HepG2 (cell line): ENCODE data around the gene ANKRD44.

Source experiments
- MAFF ChIP-seq: IDR thresholded peaks from 2 replicates; pipeline ENCODE4 v1.6.1; 2011; ENCODE audit warnings: low read depth, low read length, improper control_type of control experiment
- MYNN ChIP-seq: sonication (generic); formaldehyde crosslinking; IDR thresholded peaks from 2 replicates; pipeline ENCODE4 v1.4.0; 2020; ENCODE audit warnings: mild to moderate bottlenecking, low read depth, missing genetic modification reagents
- RFX5 ChIP-seq: IDR thresholded peaks from 2 replicates; pipeline ENCODE4 v1.6.1; 2011; ENCODE audit warnings: low read depth, low read length, improper control_type of control experiment
- YY1 ChIP-seq: IDR thresholded peaks from 2 replicates; pipeline ENCODE4 v1.6.1; 2011; ENCODE audit warnings: low read length, low read depth, moderate library complexity, mild to moderate bottlenecking; ENCODE audit not compliant: insufficient read depth, insufficient replicate concordance
- TF ChIP-seq, protein P1 (sequence below): sonication (generic); formaldehyde crosslinking; IDR thresholded peaks from 2 replicates; pipeline ENCODE4 v1.5.0; 2020; ENCODE audit warnings: mild to moderate bottlenecking, missing genetic modification reagents, moderate library complexity

DNA sequence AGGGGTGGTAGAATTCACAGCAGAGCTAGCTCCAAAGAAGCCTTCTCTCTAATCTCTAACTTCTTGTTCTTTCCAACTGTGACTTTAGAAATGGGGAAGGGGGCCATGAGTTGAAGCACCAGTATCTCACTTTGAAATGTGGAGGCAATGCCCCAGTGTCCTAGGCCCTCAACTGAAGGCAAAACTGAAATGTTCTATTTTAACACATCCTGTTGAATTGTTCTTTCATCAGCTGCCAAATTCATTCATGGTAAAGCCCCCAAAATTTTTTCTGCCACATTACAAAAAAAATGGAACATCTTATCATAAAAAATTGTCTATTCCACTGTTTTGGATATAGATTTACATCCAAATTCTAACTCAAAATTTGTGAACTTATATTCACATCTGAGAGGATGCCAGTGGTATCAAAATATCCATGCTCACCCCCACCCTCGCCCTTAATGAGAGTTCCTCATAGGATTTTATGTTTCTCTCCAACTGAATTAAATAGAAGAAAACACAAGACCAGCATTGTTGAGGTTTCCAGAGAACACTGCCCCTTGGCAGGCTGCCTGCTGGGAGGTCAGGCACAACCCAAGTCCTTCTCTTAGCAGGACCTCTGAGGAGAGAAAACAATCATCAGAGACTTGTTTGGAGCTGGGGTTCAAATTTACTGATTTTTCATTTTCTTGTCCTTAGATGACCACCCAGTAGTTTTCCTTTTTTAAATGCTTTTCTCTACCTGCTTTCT is 236.7 kb downstream of the ANKRD44 start:
- no peak for TF ChIP-seq RFX5
- no peak for TF ChIP-seq MAFF
- TF ChIP-seq MYNN (CRISPR knock-in tag), result no peak
- TF ChIP-seq, protein P1, sequence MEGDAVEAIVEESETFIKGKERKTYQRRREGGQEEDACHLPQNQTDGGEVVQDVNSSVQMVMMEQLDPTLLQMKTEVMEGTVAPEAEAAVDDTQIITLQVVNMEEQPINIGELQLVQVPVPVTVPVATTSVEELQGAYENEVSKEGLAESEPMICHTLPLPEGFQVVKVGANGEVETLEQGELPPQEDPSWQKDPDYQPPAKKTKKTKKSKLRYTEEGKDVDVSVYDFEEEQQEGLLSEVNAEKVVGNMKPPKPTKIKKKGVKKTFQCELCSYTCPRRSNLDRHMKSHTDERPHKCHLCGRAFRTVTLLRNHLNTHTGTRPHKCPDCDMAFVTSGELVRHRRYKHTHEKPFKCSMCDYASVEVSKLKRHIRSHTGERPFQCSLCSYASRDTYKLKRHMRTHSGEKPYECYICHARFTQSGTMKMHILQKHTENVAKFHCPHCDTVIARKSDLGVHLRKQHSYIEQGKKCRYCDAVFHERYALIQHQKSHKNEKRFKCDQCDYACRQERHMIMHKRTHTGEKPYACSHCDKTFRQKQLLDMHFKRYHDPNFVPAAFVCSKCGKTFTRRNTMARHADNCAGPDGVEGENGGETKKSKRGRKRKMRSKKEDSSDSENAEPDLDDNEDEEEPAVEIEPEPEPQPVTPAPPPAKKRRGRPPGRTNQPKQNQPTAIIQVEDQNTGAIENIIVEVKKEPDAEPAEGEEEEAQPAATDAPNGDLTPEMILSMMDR (CRISPR knock-in tag), result no peak
- TF ChIP-seq YY1, result no peak
